Measurements from ENCODE around the gene ZSCAN21.
A peak's percentile ranks its signal among the peaks of the same experiment; 100 is the strongest.

Gene ZSCAN21

GRCh38 chr7:100079024-100079560 lies 29.5 kb downstream of the ZSCAN21 start:
- no peak for DNase-seq

- no peak for DNase-seq
Observed at GRCh38 chr7:100080907-100081534, 31.4 kb downstream of the ZSCAN21 start.

DNA sequence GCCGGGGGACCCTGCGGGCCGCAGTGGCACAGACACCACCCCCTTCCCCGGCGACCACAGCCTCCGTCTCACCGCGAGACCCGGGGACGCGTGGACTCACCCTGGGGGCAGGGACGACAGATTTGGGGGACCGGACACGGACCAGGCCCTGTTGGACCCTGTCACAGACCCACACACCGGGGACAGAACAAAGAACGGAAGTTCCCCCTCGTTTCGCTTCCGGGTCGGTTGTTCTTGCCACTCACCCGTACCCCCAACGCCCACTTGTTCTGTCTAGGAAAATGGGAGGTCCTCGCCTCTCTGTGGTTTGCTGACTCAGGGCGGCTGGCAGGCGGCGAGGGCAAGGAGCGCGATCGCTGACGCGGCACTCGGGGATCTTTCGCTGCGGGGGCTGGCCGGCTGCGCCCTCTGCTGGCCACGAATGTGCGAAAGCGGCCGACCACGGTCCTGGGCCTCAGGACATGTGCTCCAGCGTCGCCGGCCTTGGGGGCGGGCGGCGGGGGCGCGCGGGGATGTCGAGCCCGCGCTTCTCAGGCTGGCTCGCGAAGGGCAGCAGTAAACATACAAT lies 32.0 kb downstream of the ZSCAN21 start, which contains the start of gene ZNF3:
Gene ZNF3, minus strand, starts transcription at position 189 of the 568 bp plus-strand sequence. CDS start 4,366 bp downstream, outside the sequence.
- DNase-seq = peak; percentile 98

DNA sequence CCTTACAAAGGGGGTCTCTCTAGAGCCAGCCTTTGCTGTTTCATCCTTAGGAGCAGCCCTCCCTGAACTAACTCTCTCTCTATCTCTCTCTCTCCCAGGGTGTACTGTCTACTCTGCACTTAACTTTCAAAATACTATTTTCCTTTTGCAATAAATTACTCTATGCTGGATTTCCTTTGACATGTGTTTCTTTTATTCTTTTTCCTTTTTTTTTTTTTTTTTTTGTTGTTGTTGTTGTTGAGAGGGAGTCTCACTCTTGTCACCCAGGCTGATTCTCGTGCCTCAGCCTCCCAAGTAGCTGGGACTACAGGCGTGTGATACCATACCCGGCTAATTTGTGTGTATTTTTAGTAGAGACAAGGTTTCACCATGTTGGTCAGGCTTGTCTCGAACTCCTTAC lies 33.4 kb downstream of the ZSCAN21 start:
- DNase-seq = no peak

DNA sequence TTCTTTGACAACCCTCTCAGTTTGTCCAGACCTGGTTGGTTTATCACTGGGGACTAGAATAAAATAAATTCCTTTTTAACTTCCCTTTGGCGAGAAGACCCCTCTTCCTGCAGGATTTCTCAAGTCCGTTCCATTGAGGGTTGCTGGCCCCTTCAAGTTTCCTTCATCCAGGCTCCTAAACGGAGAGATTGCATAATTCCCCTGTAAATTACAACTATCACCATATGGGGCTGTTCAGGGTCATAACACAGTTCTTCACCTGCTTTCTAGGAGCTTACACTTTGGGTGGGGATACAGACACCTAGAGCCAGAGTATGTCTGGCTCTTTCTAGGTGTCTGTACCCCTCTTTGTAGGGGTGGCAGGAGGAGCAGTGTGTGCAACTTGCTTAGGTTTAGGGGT lies 35.9 kb downstream of the ZSCAN21 start:
- peak in 1 of 2 experiments; percentile 8 for DNase-seq

DNA sequence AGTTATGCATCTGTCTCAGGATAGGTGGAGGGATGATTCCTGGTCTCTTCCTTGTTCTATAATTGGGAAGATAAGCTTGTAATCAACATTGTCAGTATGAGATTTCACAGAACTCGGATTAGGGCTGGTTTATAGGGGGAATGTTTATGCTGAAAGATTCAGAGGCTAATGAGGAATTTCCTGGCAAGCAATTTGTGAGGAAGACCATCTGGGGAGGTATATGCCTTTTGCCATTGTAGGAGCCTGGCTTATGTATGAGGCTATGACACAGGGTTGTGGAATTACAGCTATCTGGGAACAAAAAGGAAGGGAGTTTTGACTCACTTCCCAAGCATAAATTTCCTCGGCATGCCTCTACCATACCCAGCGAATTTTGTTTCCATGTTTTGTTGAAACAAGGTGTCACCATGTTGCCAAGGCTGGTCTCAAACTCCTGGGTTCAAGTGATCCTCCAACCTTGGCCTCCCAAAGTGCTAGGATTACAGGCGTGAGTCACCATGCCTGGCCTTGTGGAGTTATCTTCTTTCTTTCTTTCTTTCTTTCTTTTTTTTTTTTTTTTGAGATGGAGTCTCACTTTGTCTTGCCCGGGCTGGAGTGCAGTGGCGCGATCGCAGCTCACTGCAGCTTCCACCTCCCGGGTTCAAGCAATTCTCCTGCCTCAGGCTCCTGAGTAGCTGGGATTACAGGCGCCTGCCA lies 37.6 kb downstream of the ZSCAN21 start:
- no peak for DNase-seq

DNA sequence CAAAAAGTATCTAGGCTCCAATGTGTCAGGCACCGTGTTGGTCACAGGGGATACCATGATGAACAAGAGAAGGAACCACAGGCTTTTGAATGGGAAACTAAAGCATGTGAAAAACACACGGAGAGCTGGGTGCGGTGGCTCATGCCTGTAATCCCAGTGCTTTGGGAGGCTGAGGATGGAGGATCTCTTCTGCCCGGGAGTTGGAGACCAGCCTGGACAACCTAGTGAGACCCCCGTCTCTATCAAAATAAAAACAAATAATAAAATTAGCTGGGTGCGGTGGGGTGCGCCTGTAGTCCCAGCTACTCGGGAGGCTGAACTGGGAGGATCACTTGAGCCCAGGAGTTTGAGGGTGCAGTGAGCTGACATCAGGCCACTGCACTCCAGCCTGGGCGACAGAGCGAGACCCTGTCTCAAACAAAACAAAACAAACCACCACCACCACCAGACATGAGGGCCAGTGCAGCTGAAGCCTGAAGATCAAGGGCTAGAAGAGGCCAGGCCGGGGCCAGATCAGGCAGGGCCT lies 38.6 kb downstream of the ZSCAN21 start:
- DNase-seq = no peak

GRCh38 chr7:100088621-100089457 lies 39.3 kb downstream of the ZSCAN21 start, which contains the start of gene COPS6:
COPS6 (plus strand) TSS chr7:100088969; CDS start chr7:100088991, 22 bp downstream.
- DNase-seq = peak; percentile 24 to 60

- DNase-seq = no peak
Observed at GRCh38 chr7:100089458-100090196, 40.1 kb downstream of the ZSCAN21 start.

DNA sequence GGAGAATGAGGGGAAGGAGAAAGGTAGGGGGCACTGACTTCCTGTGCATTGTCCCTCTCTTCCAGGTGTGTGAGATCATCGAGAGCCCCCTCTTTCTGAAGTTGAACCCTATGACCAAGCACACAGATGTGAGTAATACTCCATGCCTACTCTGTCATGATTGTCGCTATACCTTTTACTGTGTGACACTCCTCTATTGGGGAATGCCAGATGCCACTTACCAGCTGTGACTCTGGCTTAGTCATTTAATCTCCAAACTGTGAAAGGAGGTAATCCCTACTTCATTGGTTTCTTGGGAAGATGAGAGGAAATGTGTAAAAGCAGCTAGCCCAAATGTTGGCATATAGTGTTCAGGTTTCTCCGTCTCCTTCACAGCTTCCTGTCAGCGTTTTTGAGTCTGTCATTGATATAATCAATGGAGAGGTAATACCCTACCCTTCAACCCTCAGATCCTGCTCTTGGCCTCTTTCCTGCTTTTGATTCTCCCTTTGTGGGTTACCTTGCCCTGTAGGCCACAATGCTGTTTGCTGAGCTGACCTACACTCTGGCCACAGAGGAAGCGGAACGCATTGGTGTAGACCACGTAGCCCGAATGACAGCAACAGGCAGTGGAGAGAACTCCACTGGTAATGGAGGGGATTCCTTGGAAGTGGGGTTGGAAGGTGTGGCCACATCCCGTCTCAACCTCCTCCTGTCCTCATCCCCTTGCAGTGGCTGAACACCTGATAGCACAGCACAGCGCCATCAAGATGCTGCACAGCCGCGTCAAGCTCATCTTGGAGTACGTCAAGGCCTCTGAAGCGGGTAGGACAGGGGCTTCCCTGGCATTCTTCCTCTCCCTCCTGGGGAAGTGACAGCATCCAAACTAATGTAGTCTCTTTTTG lies 41.2 kb downstream of the ZSCAN21 start:
- peak; percentile 88 to 90 for DNase-seq

DNA sequence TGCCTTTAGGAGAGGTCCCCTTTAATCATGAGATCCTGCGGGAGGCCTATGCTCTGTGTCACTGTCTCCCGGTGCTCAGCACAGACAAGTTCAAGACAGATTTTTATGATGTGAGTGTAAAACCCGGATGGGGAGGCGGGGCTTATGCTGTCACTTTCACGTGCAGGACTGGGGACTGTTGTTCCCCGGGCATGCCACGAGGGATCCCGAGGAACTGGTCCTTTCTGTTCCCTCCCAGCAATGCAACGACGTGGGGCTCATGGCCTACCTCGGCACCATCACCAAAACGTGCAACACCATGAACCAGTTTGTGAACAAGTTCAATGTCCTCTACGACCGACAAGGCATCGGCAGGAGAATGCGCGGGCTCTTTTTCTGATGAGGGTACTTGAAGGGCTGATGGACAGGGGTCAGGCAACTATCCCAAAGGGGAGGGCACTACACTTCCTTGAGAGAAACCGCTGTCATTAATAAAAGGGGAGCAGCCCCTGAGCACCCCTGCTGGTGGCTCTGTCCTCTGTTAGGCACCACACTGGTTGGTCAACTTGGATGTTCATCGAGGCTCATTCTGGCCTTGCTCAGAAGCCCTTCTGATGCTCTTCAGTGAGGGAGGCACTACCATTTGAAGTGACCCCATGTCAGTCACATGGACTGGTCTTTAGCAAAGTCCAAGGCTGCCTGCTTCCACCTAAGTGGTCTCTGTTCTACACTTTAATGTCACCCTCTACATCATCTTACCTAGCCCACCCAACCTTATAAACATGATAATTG lies 42.0 kb downstream of the ZSCAN21 start:
- peak in 1 of 2 experiments; percentile 49 for DNase-seq

- peak in 1 of 2 experiments; percentile 25 for DNase-seq
Observed at GRCh38 chr7:100093054-100093453, 43.5 kb downstream of the ZSCAN21 start.

GRCh38 chr7:100093498-100093897 lies 43.9 kb downstream of the ZSCAN21 start:
- peak in 1 of 2 experiments; percentile 25 for DNase-seq

DNA sequence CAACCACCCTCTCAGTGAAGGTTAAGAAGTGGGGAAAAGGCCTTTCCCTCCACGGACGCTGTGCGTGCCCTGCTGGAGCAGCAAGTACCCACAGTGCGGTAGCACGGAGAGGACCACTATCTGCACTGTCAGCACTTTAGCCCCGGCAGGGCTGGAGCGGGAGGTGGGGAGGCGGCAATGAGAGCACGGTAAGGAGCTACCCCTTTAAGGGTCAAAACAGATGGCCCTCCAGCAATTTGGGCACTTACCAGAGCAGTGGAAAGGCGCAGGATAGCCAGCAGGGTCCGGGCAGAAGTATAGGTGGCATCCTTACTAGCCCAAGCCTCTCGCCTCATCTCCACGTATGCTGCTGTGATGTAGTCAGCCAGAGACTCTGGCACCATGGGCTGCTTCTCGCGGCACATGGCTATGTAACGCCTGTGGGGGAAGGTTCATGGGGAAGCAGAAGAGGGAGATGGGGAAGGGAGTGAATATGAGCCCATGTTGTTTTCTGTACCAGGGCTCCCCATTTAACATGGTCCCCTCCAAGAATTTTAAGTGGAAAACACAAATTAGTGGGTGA lies 44.4 kb downstream of the ZSCAN21 start:
- DNase-seq = no peak

GRCh38 chr7:100095289-100095688 lies 45.7 kb downstream of the ZSCAN21 start:
- no peak for DNase-seq

- no peak for DNase-seq
Observed at GRCh38 chr7:100095704-100096103, 46.1 kb downstream of the ZSCAN21 start.

DNA sequence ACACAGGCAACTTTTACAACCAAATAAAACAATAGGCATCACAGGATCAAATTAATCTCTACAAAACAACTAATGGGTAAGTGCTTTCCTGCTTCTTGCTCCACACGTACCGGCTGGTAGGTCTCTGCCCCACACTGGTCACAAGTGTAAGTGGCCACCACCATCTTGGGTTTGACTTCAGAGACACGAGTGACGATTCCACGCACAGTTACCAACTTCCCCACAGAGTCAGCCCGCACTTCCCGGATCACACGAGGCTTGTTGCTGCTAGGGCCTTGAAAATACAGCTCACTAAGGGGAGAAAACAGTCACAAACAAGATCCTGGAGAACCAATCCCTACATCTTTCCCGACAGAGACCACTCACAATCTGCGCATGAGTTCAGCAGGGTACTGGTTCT lies 49.3 kb downstream of the ZSCAN21 start:
- no peak for DNase-seq

- no peak for DNase-seq
Observed at GRCh38 chr7:100099452-100099851, 49.9 kb downstream of the ZSCAN21 start.

GRCh38 chr7:100100420-100101015 lies 50.9 kb downstream of the ZSCAN21 start:
- peak; percentile 70 to 90 for DNase-seq

All from NCI-H524 (cell line).